ENCODE results near the gene HOXD11. TPM values are rescaled to one million over a fixed set of nuclear protein-coding genes. Genes with fewer than 3 reads are reported as not detected.

HOXD11 gene
- total RNA-seq, 2 donors from 2014 or later: 0.32 to 5.3 TPM

DNA sequence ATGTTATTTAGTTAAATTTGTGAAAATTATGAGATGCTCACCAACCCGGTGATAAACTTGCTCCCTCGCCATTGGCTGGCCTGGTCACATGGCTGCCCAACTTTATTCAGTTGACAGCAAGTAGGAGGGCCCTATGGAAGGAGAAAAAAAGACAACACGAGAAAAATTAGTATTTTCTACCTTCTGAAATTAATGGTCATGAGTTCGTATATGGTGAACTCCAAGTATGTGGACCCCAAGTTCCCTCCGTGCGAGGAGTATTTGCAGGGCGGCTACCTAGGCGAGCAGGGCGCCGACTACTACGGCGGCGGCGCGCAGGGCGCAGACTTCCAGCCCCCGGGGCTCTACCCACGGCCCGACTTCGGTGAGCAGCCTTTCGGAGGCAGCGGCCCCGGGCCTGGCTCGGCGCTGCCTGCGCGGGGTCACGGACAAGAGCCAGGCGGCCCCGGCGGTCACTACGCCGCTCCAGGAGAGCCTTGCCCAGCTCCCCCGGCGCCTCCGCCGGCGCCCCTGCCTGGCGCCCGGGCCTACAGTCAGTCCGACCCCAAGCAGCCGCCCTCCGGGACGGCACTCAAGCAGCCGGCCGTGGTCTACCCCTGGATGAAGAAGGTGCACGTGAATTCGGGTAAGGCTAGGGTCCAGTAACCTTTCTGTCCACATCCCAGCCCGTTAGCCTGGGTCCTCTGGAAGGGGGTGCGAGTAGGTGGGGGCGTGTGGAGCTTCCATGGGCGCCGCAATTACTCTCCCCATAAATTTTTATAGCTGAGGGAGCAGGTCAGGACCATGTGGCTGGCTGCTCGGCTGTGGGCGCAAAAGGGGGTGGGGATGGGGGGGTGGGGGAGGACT is 44.6 kb downstream of the HOXD11 start, which contains the start of gene HOXD4:
Gene HOXD4, plus strand, starts transcription at position 109 of the 846 bp plus-strand sequence. Its CDS starts 84 bp downstream, at position 193.
- intact Hi-C loops (cut with DNase I): no loop called here
- no peak for DNase-seq (ENCODE audit: low spot score)

DNA sequence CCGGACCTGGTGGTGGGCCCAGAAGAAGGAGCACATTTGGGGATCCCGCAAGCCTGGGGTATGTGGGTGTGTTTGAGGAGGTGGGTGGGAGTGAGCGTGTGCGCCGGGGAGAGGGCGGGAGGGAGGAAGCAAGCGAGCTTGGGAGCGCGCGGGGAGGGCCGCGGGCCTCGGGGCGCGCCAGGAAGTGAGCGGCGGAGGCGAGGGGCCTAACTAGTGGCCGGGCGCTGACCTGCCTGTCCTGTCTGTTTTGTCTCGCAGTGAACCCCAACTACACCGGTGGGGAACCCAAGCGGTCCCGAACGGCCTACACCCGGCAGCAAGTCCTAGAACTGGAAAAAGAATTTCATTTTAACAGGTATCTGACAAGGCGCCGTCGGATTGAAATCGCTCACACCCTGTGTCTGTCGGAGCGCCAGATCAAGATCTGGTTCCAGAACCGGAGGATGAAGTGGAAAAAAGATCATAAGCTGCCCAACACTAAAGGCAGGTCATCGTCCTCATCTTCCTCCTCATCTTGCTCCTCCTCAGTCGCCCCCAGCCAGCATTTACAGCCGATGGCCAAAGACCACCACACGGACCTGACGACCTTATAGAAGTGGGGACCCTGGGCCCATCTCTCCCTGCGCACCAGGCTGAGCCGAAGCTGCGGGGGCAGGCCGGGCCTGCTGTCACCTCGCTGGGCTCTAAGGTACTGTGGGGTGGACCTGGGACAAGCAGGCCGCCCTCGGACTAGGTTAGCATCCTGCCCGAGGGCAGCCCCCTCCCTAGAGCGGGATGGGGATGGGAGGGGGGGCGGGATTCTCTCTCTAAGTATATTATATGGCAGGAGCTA is 45.5 kb downstream of the HOXD11 start:
- DNase-seq (ENCODE audit: low spot score): no peak
- intact Hi-C loops (cut with DNase I): no loop called here

DNA sequence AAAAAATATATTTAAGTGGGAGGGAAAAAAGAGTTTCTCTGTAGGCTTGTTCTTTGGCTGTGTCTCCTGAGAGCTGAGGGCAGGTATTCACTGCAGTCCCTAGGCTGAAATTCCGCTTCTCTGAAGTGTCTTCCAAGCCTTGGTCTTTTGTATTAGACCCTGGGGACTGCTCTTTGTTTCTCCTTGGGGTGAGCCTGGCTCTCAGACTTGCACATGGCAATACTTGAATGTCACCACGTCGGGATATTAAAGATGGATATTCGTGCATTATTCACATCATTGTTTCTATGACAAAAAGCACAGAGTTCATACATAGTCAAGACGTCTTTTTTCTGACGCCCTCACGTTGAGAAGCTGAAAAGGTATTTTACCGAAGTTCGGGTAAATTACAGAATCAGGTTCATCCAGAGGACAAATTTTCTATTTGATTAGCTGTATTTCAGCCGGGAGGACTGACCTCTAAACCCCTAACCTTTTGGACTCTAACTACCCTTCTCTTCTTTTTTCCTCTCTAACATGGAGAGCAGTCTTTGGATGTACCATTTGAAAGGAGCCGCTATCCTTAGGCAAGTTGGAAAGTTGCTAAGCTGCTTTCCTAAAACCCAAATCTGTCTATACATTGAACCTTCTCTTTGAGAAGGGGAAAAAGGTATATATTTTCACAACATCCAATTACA is 47.6 kb downstream of the HOXD11 start:
- intact Hi-C loops (cut with DNase I): no loop called here
- DNase-seq (ENCODE audit: low spot score): no peak

DNA sequence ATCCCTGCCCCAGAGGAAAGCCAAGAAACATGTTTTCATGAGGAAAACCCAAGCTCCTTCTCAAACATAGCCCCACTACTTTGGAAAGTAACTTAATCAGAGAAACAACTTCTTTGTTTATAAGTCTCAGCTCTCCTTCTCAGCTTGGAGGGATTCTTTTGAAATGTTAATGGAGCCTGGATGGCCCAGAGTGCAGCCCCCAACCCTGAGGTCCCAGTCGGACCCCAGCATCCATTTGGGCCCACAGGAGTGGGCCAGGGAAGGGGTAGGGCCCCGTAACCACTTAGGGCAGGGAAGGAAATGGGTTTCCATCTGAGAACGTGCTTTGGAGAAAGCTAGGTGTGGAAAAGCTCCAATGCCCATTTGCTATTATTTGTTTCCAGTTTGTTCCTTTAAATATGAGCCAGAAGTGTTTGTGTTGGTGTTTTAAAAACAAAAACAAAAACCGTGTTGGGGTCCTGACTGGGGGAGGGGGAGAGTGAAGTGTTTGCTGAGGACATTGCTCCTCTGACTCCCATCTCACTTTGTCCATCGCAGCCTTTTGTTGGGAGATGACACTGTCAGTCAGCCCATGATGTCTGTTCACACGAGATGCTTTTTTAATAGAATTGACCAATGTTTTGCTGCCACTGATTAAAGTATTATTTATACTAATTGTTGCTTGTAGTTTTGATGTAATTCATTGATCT is 48.4 kb downstream of the HOXD11 start:
- intact Hi-C loops (cut with DNase I): no loop called here

DNA sequence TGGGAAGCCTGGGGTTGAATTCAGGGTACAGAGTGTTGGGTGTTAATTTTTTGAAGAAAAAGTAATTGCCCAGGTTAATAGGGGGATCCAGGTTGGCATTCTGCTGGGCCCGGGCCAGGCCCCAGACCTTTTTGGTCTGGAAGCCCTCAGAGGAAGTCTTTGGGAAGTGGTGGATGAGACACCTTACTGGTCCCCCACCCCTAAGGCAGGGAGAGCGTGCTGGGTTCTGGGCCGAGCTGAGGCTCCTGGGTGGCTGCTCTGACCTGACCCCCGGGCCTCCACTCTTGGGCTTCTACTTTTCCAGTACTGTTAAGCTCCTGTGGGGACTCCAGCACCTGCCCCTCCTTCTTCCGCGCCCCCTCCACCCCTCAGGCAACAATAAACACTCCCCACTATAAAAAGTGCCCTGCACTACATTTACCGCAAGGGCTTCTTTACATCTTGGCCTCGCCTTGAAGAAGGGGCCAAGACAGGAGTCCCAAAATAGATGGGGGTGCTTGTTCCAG is 49.3 kb downstream of the HOXD11 start:
- no peak for DNase-seq (ENCODE audit: low spot score)

More for the DNA sequence above, 48.4 kb downstream of the HOXD11 start:
- DNase-seq (ENCODE audit: low spot score): no peak

DNA sequence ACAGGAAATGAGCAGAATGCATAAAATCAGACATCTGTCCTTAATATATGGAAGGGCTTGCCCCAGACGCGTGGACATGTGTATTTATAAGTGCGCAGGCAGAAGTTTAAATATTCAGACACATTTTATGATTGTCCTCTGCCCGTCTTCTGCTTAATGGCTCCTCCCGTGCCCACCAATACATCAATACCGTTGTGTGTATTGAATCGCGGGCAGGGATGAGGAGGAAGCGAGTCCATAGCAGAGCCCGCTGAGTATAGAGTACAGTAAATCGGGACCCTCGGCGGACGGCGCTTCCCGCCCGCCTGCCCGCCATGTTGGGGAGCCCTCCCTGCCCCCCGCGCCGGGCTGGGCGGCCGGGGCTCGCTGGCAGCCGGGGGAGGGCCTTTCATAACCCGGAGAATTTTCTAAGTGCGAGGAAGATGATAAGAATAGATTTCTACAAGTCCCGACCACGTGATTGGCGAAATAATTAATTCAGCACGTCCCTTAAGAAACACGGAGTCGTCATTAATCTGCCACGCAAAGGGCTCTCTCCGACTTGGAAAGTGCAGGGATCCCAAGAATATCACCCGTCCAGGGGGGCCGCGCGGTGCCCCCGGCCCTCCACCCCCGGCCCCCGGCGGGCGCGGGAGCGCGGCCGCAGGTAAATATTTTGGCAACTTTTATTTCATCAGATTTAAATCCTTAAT is 49.9 kb downstream of the HOXD11 start, which contains the start of gene HOXD3:
Gene HOXD3, plus strand, starts transcription at position 501 of the 692 bp plus-strand sequence. CDS start 11,808 bp downstream, outside the sequence.
- intact Hi-C loops (cut with DNase I): no loop called here
- no peak for DNase-seq (ENCODE audit: low spot score)

More for the DNA sequence above, 49.3 kb downstream of the HOXD11 start:
- intact Hi-C loops (cut with DNase I): no loop called here

DNA sequence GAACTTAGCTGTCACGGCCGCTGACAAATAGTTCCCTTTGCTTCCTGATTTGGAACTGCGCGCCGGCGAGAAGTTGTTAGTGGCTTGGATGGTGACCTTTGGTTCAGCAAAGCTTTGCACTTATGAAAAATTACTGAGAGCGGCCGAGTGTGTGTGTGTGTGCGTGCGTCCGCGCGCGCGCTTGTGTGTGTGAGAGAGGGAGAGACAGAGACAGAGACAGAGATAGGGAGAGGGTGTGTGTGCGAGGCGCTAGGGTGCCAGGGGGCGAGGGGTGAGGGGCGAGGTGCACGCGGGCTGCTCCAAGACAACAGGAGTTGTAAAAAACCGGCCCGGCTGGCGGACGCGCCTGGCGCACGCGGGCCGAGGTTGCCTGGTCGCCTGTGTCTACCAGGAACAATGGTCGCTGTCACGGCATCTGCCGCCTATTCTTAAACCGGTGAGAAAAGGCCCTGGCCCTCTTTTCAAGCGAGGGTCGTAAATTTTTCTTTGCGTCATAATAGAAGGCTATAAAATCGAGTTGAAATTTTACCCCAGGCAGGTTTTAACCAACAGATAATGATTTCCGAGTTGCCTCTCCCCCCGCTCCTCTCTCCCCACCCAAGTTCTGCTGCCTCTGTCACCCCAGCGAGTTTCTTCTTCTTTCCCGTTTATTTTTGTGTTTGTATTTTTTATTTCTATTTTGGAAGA is 50.6 kb downstream of the HOXD11 start:
- no peak for DNase-seq (ENCODE audit: low spot score)
- intact Hi-C loops (cut with DNase I): no loop called here

DNA sequence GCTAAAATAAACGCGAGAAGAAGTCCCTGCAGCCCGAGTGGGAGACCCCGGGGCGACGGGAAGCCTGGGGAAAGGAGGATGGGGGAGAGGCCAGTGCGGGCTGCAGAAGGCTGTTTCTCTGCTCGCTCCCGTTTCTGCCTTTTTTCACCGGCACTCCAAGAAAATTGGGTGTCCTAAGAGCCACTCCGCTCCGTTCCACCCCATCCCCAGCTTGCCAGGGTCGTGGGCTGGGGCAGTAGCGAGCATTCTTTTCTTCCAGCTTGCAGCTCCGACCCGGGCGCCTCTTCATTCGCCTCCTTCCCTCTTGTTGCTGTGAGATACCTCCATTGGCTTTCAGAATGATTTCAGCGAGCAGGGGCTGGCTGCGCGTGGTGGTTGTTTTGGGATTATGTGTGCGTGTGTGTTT is 51.1 kb downstream of the HOXD11 start:
- intact Hi-C loops (cut with DNase I): no loop called here
- no peak for DNase-seq (ENCODE audit: low spot score)

DNA sequence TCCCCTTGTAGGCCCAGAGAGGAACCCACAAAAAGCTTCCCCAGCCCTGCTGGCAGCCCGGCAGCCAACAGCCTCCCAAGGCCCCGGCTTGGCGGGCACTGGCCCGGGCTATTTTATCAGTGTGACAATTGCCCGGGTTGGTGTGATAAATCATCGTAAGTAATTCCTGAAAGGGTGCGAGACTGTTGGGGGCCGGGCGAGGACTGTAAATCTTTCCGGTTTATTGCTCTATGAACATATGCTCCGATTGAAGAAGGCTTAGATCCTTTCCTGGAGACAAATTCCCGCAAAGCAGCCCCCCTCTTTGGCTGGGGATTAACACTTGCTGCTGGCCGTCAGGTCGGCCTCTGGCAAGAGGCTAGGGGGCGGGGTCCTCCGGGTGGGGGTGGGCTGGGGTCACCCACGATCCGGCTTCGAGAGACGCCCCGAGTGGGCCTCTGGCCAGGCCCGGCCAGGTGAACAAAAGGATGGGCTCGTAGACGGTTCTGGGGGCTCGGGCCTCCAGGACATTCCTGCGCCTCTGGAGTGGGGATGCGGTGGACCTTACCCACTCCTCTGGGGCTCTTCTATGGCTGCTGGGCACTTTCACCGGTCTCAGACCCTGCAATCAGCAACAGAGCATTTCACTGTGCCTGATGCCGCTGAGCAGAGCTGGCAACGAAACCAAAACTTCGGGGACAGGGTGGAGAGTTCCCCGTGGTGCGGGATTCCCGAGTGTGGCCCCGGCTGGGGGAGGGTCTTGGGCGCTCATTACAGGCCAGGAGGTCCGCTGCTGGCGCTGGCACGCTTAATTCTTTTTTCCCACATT is 52.0 kb downstream of the HOXD11 start:
- intact Hi-C loops (cut with DNase I): no loop called here
- no peak for DNase-seq (ENCODE audit: low spot score)

Small RNAs within 50 kb of the gene (microRNA-seq; reads per million reads assigned to microRNA genes)
- gene MIR10B (ENCODE audit: borderline microRNAs expressed in 2 of 2): 26,410 to 33,177 reads per million in 2 donors

Other genes starting within 250 kb of the HOXD11 start
- 10 to 100 TPM; 30.5 to 37.2 TPM for gene LNPK, start 105.0 kb upstream of the HOXD11 start, total RNA-seq
- gene EVX2, start 23.3 kb upstream of the HOXD11 start, total RNA-seq: not detected
- not detected for gene HOXD13, start 14.6 kb upstream of the HOXD11 start, total RNA-seq
- not detected for gene HOXD12, start 7.5 kb upstream of the HOXD11 start, total RNA-seq
- gene HOXD10, start 9.5 kb downstream of the HOXD11 start, total RNA-seq: 10 to 100 TPM in 1 of 2 donors, 1 to 10 TPM in 1; 1.6 to 10.1 TPM
- gene HOXD9, start 15.4 kb downstream of the HOXD11 start, total RNA-seq: 10 to 100 TPM in 1 of 2 donors, 1 to 10 TPM in 1; 7.9 to 12.0 TPM
- 10 to 100 TPM; 30.6 to 31.3 TPM for gene HOXD8, start 22.4 kb downstream of the HOXD11 start, total RNA-seq
- gene HOXD4, start 44.3 kb downstream of the HOXD11 start, total RNA-seq: 1 to 10 TPM; 7.2 to 9.9 TPM
- 10 to 100 TPM in 1 of 2 donors, 1 to 10 TPM in 1; 9.0 to 10.9 TPM for gene HOXD3, start 50.0 kb downstream of the HOXD11 start, total RNA-seq
- gene HOXD1, start 81.4 kb downstream of the HOXD11 start, total RNA-seq: under 1 TPM; 0.46 to 0.48 TPM
- 10 to 100 TPM; 18.7 to 20.1 TPM for gene MTX2, start 162.2 kb downstream of the HOXD11 start, total RNA-seq

Measured in posterior vena cava (tissue), 2 donors.